NB4 (cell line): ENCODE measurements around the gene UNC45A.

Source experiments
- DNase-seq: peaks from one replicate; pipeline ENCODE4 v3.0.0; 2010; ENCODE audit warnings: low read depth
- H3K4me3 ChIP-seq: one replicate; pipeline ENCODE4 v1.5.1; 2011; ENCODE audit warnings: mild to moderate bottlenecking, low read depth, low read length, moderate library complexity
- MYC ChIP-seq: IDR thresholded peaks from 2 replicates; pipeline ENCODE4 v1.6.1; 2011; ENCODE audit warnings: low read depth, low read length
- POLR2A ChIP-seq: IDR thresholded peaks from 2 replicates; pipeline ENCODE4 v1.6.1; 2011; ENCODE audit warnings: mild to moderate bottlenecking; ENCODE audit not compliant: insufficient read length; ENCODE audit errors: extremely low read depth
- TF ChIP-seq, protein P1 (sequence below): IDR thresholded peaks from one replicate; pipeline ENCODE4 v1.5.1; 2012; ENCODE audit warnings: low read depth, low read length
- TF ChIP-seq, protein P2 (sequence below): IDR thresholded peaks from 2 replicates; pipeline ENCODE4 v1.6.1; 2011; ENCODE audit warnings: low read depth, low read length

UNC45A gene

DNA sequence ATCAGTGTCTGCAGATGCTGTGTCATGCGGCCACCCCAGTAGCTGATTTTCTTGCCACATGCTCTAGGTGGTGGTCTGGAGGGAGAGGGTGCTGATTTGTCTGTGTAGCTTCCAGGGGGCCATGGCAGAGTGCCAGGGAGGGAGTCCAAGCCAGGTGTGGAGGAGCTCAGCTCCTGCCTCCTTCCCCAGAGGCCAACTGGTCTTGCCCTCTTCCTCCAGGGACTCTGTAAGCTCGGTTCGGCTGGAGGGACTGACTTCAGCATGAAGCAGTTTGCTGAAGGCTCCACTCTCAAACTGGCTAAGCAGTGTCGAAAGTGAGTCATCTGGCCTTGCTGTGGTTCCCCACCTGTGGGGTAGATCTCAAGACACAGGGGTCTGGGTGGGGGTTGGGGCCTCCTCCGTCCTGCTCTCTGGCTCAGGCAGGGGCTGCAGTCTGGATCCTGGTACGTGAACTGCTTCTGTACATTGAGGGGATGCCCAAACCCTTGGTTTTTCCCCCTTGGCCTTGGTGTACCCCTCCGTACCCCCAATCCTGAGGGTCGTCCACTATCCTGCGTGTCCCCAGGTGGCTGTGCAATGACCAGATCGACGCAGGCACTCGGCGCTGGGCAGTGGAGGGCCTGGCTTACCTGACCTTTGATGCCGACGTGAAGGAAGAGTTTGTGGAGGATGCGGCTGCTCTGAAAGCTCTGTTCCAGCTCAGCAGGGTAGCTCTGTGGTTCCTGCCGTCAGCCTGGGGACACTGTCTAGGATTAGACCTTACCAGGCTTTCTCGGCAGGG lies 12.7 kb downstream of the UNC45A start:
- peak; percentile 61 for DNase-seq
- TF ChIP-seq, protein P1, sequence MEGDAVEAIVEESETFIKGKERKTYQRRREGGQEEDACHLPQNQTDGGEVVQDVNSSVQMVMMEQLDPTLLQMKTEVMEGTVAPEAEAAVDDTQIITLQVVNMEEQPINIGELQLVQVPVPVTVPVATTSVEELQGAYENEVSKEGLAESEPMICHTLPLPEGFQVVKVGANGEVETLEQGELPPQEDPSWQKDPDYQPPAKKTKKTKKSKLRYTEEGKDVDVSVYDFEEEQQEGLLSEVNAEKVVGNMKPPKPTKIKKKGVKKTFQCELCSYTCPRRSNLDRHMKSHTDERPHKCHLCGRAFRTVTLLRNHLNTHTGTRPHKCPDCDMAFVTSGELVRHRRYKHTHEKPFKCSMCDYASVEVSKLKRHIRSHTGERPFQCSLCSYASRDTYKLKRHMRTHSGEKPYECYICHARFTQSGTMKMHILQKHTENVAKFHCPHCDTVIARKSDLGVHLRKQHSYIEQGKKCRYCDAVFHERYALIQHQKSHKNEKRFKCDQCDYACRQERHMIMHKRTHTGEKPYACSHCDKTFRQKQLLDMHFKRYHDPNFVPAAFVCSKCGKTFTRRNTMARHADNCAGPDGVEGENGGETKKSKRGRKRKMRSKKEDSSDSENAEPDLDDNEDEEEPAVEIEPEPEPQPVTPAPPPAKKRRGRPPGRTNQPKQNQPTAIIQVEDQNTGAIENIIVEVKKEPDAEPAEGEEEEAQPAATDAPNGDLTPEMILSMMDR, result no peak
- no peak for TF ChIP-seq POLR2A
- TF ChIP-seq, protein P2, sequence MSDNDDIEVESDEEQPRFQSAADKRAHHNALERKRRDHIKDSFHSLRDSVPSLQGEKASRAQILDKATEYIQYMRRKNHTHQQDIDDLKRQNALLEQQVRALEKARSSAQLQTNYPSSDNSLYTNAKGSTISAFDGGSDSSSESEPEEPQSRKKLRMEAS, result 0 out of 2 replicates have a peak, but pooled peaks have one; percentile 10
- no peak; the same call in 1 of the 2 replicates for TF ChIP-seq MYC
- no peak overlapping the region for H3K4me3 ChIP-seq

DNA sequence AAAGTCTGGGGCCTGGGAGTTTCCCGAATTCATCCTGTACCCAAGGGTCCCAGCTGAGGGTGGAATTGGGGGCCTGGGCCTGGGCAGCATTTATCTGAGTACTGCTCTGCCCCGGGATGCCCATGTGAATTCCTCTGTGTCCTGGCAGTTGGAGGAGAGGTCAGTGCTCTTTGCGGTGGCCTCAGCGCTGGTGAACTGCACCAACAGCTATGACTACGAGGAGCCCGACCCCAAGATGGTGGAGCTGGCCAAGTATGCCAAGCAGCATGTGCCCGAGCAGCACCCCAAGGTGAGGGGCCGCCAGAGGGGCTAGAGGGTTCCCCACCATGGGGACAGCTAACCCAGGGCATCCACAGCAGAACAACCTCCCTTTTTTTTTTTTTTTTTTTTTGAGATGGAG lies 13.4 kb downstream of the UNC45A start:
- no peak for DNase-seq
- TF ChIP-seq MYC (no peak), POLR2A (no peak)
- TF ChIP-seq, protein P2, result no peak
- TF ChIP-seq, protein P1, result no peak

DNA sequence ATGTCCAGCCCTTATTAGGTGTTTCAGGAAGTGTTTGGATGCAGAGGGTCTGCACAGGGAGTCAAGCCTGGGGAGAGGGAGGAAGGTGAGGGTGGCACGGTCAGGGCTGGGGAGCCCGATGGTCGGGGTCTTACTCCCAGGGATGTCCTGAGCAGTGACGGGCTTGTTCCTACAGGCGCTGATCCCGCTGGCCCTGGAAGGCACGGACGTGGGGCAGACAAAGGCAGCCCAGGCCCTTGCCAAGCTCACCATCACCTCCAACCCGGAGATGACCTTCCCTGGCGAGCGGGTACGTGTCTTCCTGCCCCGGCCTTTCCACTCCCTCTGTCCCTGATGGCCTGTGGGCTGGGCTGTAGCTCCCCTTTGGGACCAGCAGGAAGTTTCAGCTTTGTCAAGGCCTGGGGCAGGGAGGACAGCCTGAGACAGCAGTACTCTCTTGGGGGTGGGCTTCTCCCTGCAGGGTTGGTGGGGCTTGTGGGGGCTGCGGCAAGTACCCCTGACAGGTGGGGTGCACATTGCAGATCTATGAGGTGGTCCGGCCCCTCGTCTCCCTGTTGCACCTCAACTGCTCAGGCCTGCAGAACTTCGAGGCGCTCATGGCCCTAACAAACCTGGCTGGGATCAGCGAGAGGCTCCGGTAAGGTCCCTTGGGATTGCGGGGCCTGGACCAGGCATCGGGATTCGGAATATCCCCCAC lies 15.0 kb downstream of the UNC45A start:
- no peak for DNase-seq
- peak overlapping the region; percentile 14 for H3K4me3 ChIP-seq
- TF ChIP-seq, protein P2, result no peak
- TF ChIP-seq MYC (no peak), POLR2A (no peak)
- TF ChIP-seq, protein P1, result no peak

More for the DNA sequence above, 13.4 kb downstream of the UNC45A start:
- no peak overlapping the region for H3K4me3 ChIP-seq

DNA sequence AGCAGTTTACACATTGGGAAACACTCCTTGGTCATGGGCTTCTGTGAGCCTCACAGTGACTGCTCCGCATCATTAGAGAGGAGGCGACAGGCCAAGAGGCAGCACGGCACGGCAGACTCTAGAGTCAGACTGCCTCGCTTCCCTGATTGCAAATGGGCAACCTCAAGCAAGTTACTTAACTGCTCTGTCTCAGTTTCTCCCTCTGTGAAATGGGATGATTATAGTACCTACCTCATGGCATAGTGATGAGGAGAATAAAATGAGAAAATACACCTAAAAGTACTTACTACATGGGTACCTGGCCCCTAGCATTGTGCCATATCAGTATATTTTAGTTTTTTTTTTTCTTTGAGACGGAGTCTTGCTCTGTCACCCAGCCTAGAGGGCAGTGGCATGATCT lies 15.6 kb downstream of the UNC45A start:
- H3K4me3 ChIP-seq, result no peak overlapping the region
- no peak for DNase-seq
- TF ChIP-seq, protein P1, result no peak
- TF ChIP-seq POLR2A (no peak), MYC (no peak)
- TF ChIP-seq, protein P2, result no peak

DNA sequence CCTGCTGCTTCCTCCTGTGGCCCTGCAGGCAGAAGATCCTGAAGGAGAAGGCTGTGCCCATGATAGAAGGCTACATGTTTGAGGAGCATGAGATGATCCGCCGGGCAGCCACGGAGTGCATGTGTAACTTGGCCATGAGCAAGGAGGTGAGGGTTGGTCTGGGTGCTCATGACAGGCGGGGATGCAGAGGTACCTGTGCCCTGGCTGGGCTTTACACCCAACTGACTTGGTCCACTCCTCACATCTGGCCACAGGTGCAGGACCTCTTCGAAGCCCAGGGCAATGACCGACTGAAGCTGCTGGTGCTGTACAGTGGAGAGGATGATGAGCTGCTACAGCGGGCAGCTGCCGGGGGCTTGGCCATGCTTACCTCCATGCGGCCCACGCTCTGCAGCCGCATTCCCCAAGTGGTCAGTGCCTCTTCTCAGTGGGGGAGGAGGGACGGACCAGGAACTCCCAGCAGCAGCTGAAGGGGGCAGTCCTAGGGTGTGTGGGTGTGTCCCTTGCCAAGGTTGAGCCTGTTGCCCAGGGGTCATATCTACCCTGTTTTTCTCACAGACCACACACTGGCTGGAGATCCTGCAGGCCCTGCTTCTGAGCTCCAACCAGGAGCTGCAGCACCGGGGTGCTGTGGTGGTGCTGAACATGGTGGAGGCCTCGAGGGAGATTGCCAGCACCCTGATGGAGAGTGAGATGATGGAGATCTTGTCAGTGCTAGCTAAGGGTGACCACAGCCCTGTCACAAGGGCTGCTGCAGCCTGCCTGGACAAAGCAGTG lies 18.0 kb downstream of the UNC45A start:
- no peak for TF ChIP-seq MYC
- TF ChIP-seq, protein P1, result no peak
- TF ChIP-seq, protein P2, result no peak
- no peak for TF ChIP-seq POLR2A
- H3K4me3 ChIP-seq, result no peak overlapping the region
- no peak for DNase-seq
